NCI-H2227 treated with DMSO at 0.1 percent for 48 hours (cell line): ENCODE data around the gene CSF1.
"Not testable (repeated sequence)": the region's sequence is repeated elsewhere in the genome, so short reads cannot be mapped to it uniquely, and the experiment has no call there.

Experiments used
- DNase-seq: peaks from one replicate; lab custom pipeline; 2025; lab: John Stamatoyannopoulos, UW

Gene CSF1

GRCh38 chr1:109942434-109942833, 31.8 kb downstream of the CSF1 start:
- DNase-seq: no peak

- no peak for DNase-seq
These were observed 33.9 kb downstream of the CSF1 start for GRCh38 chr1:109944541-109944940.

GRCh38 chr1:109946511-109946910, 35.9 kb downstream of the CSF1 start:
- DNase-seq: no peak

GRCh38 chr1:109947582-109948284, 37.1 kb downstream of the CSF1 start:
- no peak for DNase-seq

- DNase-seq: no peak
These were observed 37.6 kb downstream of the CSF1 start for GRCh38 chr1:109948285-109948630.

- no peak for DNase-seq
These were observed 39.4 kb downstream of the CSF1 start for GRCh38 chr1:109950038-109950437.

- no peak for DNase-seq
These were observed 39.9 kb downstream of the CSF1 start for GRCh38 chr1:109950509-109950908.

GRCh38 chr1:109951501-109951900, 40.9 kb downstream of the CSF1 start:
- DNase-seq: not testable (repeated sequence)

GRCh38 chr1:109954041-109954512, 43.4 kb downstream of the CSF1 start:
- DNase-seq: no peak

- DNase-seq: no peak
These were observed 49.0 kb downstream of the CSF1 start for GRCh38 chr1:109959632-109959973.

GRCh38 chr1:109959974-109960744, 49.5 kb downstream of the CSF1 start:
- peak; percentile 23 for DNase-seq

- DNase-seq: no peak
These were observed 50.1 kb downstream of the CSF1 start for GRCh38 chr1:109960745-109961094.

GRCh38 chr1:109963864-109964263, 53.2 kb downstream of the CSF1 start:
- no peak for DNase-seq

GRCh38 chr1:109969146-109969829, 58.6 kb downstream of the CSF1 start:
- DNase-seq: no peak

GRCh38 chr1:109969907-109970306, 59.3 kb downstream of the CSF1 start:
- no peak for DNase-seq

GRCh38 chr1:109971559-109971958, 60.9 kb downstream of the CSF1 start:
- DNase-seq: no peak

- no peak for DNase-seq
These were observed 63.5 kb downstream of the CSF1 start for GRCh38 chr1:109974191-109974590.

GRCh38 chr1:109975718-109976117, 65.1 kb downstream of the CSF1 start:
- DNase-seq: no peak

GRCh38 chr1:109976762-109977161, 66.1 kb downstream of the CSF1 start:
- no peak for DNase-seq

- no peak for DNase-seq
These were observed 66.6 kb downstream of the CSF1 start for GRCh38 chr1:109977225-109977624.

- no peak for DNase-seq
These were observed 67.2 kb downstream of the CSF1 start for GRCh38 chr1:109977657-109978378.

GRCh38 chr1:109978761-109979488, 68.3 kb downstream of the CSF1 start:
- DNase-seq: no peak
